Umbilical cord (tissue), 2 donors: ENCODE data around the gene FAM131B. TPM values are rescaled to one million over a fixed set of nuclear protein-coding genes. Genes with fewer than 3 reads are reported as not detected.
A peak's percentile ranks its signal among the peaks of the same experiment; 100 is the strongest.
"Not testable (repeated sequence)": the region's sequence is repeated elsewhere in the genome, so short reads cannot be mapped to it uniquely, and the experiment has no call there.

Experiments
- DNase-seq: peaks from one replicate; pipeline ENCODE4 v3.0.0-alpha.2; 2015; ENCODE audit warnings: low spot score
- total RNA-seq: library from RNA; depleted of rRNA; stranded (reverse); fragments of >200 nt; gene quantifications from one replicate; pipeline ENCODE4 v1.2.3, GENCODE V29; 2014; ENCODE audit warnings: low replicate concordance; ENCODE audit not compliant: insufficient read depth

The FAM131B gene
- total RNA-seq = 7.2 TPM

- no peak for DNase-seq
These were observed at the start of gene FAM131B for GRCh38 chr7:143362131-143363015. Gene FAM131B (minus strand): TSS chr7:143362713. CDS start chr7:143362603, 110 bp downstream.

- DNase-seq = peak; percentile 46
These were observed 49.6 kb upstream of the FAM131B start for GRCh38 chr7:143411976-143412708.

GRCh38 chr7:143410521-143411004 lies 48.0 kb upstream of the FAM131B start:
- DNase-seq = peak; percentile 78

- DNase-seq = no peak
These were observed 46.4 kb upstream of the FAM131B start, which contains the start of gene EPHA1 for GRCh38 chr7:143408686-143409561. Gene EPHA1 (minus strand): TSS chr7:143408856. CDS start chr7:143408805, 51 bp downstream.

GRCh38 chr7:143408252-143408685 lies 45.8 kb upstream of the FAM131B start:
- DNase-seq = no peak

- no peak for DNase-seq
These were observed 45.1 kb upstream of the FAM131B start for GRCh38 chr7:143407287-143408251.

GRCh38 chr7:143406002-143406357 lies 43.5 kb upstream of the FAM131B start:
- no peak for DNase-seq

GRCh38 chr7:143405173-143406001 lies 42.9 kb upstream of the FAM131B start:
- peak; percentile 69 for DNase-seq

- DNase-seq = not testable (repeated sequence)
These were observed 39.7 kb upstream of the FAM131B start for GRCh38 chr7:143402233-143402632.

- no peak for DNase-seq
These were observed 38.8 kb upstream of the FAM131B start for GRCh38 chr7:143401265-143401664.

- no peak for DNase-seq
These were observed 37.1 kb upstream of the FAM131B start for GRCh38 chr7:143399642-143400041.

GRCh38 chr7:143399151-143399550 lies 36.6 kb upstream of the FAM131B start:
- no peak for DNase-seq

GRCh38 chr7:143398616-143399015 lies 36.1 kb upstream of the FAM131B start:
- DNase-seq = no peak

GRCh38 chr7:143397710-143398530 lies 35.4 kb upstream of the FAM131B start:
- no peak for DNase-seq

- no peak for DNase-seq
These were observed 34.4 kb upstream of the FAM131B start for GRCh38 chr7:143396625-143397556.

- no peak for DNase-seq
These were observed 33.7 kb upstream of the FAM131B start for GRCh38 chr7:143396182-143396581.
